K562 (cell line): ENCODE results near the gene PHTF2. TPM values are rescaled to one million over a fixed set of nuclear protein-coding genes. Genes with fewer than 3 reads are reported as not detected.

ENCODE experiments used
- ATAC-seq: fragments of 200-7000 bp; cut with Tn5 transposase; 3 replicates; pipeline ENCODE4 v1.9.1; 2020; ENCODE audit warnings: moderate library complexity
- BruUV-seq: library from RNA; stranded (reverse); fragments of 400-500 nt; replicated peaks from 2 replicates; lab custom pipeline; 2021; lab: Mats Ljungman, UMichigan
- CTCF ChIA-PET: fragments of 300-600 bp; formaldehyde crosslinking; extraction: SDS; loops from one replicate; lab custom pipeline; 2021; ENCODE audit warnings: low intra/inter-chr PET ratio; lab: Yijun Ruan, JAX
- POLR2A ChIA-PET: fragments of 300-600, 350-650 bp; sonication (Branson Sonifier 250); formaldehyde crosslinking; extraction: SDS; loops from one replicate; lab custom pipeline; 2021; ENCODE audit warnings: antibody characterized with exemption, inconsistent platforms; lab: Yijun Ruan, JAX
- DNase-seq, 4 experiments: peaks; one replicate each; pipeline versions ENCODE4 v3.0.0 to v3.0.0-alpha.2; 2011 to 2018; ENCODE audit warnings: low spot score in 3 of 4, mixed read lengths in 3 of 4; ENCODE audit errors: extremely low read depth in 1 of 4
- FAIRE-seq: peaks from 2 replicates; lab custom pipeline; 2011; peaks lifted over from hg19 to GRCh38; lab: Jason Lieb, UNC
- H2AFZ ChIP-seq: 2 replicates; pipeline ENCODE4 v1.6.0; 2011; ENCODE audit warnings: low read depth, low read length, control low read depth, inconsistent platforms
- H3K27ac ChIP-seq: fragments of 200-600 bp; 3 replicates; pipeline ENCODE4 v1.8.0; 2011; ENCODE audit warnings: low read depth, mild to moderate bottlenecking, control low read depth, inconsistent platforms, low read length, moderate library complexity, mixed read lengths; ENCODE audit errors: extremely low read depth
- H3K27me3 ChIP-seq, 2 experiments: fragments of 300-600 bp in 1 of 2; 2 replicates in 1 of 2; 3 replicates in 1 of 2; pipeline versions ENCODE4 v1.6.0 to v1.8.0; 2011; ENCODE audit warnings: inconsistent platforms in 2 of 2, low read length in 2 of 2, mild to moderate bottlenecking in 1 of 2, mixed read lengths in 1 of 2, moderate library complexity in 1 of 2; ENCODE audit not compliant: control insufficient read depth in 2 of 2, insufficient read depth in 2 of 2
- H3K36me3 ChIP-seq: fragments of 300-600 bp; 3 replicates; pipeline ENCODE4 v1.8.0; 2011; ENCODE audit warnings: mild to moderate bottlenecking, low read length, inconsistent platforms; ENCODE audit not compliant: control insufficient read depth, insufficient read depth
- H3K4me1 ChIP-seq, 2 experiments: fragments of 200-600 bp in 1 of 2; replicated peaks in 1 of 2; 2 replicates in 1 of 2; 3 replicates in 1 of 2; pipeline versions ENCODE4 v1.5.1 to v1.8.0; 2011; ENCODE audit warnings: inconsistent platforms in 2 of 2, low read length in 2 of 2, mild to moderate bottlenecking in 1 of 2, mixed read lengths in 1 of 2, moderate library complexity in 1 of 2; ENCODE audit not compliant: control insufficient read depth in 2 of 2, insufficient read depth in 2 of 2
- H3K4me2 ChIP-seq: 2 replicates; pipeline ENCODE4 v1.6.1; 2011; ENCODE audit warnings: low read length, control low read depth, inconsistent platforms, mixed read lengths; ENCODE audit not compliant: insufficient read depth
- H3K4me3 ChIP-seq: fragments of 200-600 bp; sonication (generic), shearing (Covaris generic); 2 replicates; pipeline ENCODE4 v1.5.1; 2016; ENCODE audit warnings: control low read depth, inconsistent platforms
- H3K79me2 ChIP-seq: fragments of 200-600 bp; 3 replicates; pipeline ENCODE4 v1.8.0; 2011; ENCODE audit warnings: low read length, inconsistent platforms; ENCODE audit not compliant: control insufficient read depth, insufficient read depth
- H3K9ac ChIP-seq, 2 experiments: 2 replicates each; pipeline versions ENCODE4 v1.6.0 to v1.6.1; 2011; ENCODE audit warnings: low read depth in 2 of 2, low read length in 2 of 2, control low read depth in 1 of 2, inconsistent platforms in 1 of 2, mild to moderate bottlenecking in 1 of 2, mixed read lengths in 1 of 2; ENCODE audit not compliant: insufficient read depth in 1 of 2
- H3K9me1 ChIP-seq: one replicate; pipeline ENCODE4 v1.6.0; 2011; ENCODE audit warnings: inconsistent platforms, mild to moderate bottlenecking, low read length, moderate library complexity; ENCODE audit not compliant: control insufficient read depth, insufficient read depth
- H3K9me3 ChIP-seq: replicated peaks from 2 replicates; pipeline ENCODE4 v1.5.1; 2011; ENCODE audit warnings: low read depth, low read length, inconsistent platforms; ENCODE audit not compliant: control insufficient read depth, insufficient read depth
- H4K20me1 ChIP-seq: replicated peaks from 2 replicates; pipeline ENCODE4 v1.6.1; 2011; ENCODE audit warnings: low read length, inconsistent platforms, mixed read lengths; ENCODE audit not compliant: control insufficient read depth, insufficient read depth
- BHLHE40 ChIP-seq: IDR thresholded peaks from 2 replicates; pipeline ENCODE4 v1.6.1; 2011; ENCODE audit warnings: low read length, improper control_type of control experiment
- C11orf30 ChIP-seq: fragments of 450-650 bp; IDR thresholded peaks from 2 replicates; pipeline ENCODE4 v1.6.1; 2016; ENCODE audit warnings: low read depth, mild to moderate bottlenecking
- GATAD2B ChIP-seq: fragments of 450-650 bp; IDR thresholded peaks from 2 replicates; pipeline ENCODE4 v1.6.1; 2017; ENCODE audit warnings: mild to moderate bottlenecking, borderline replicate concordance
- HMG20A ChIP-seq: fragments of 450-650 bp; formaldehyde crosslinking; conservative IDR thresholded peaks from 2 replicates; pipeline ENCODE4 v1.4.0; 2020; ENCODE audit warnings: mild to moderate bottlenecking, mixed read lengths
- KDM1A ChIP-seq, 2 experiments: fragments of 450-650 bp; IDR thresholded peaks; 2 replicates each; pipeline ENCODE4 v1.6.1; 2016; ENCODE audit warnings: mild to moderate bottlenecking in 2 of 2
- L3MBTL2 ChIP-seq: fragments of 450-650 bp; IDR thresholded peaks from 2 replicates; pipeline ENCODE4 v1.6.1; 2016; ENCODE audit warnings: mild to moderate bottlenecking, moderate library complexity
- MAFF ChIP-seq: IDR thresholded peaks from 2 replicates; pipeline ENCODE4 v1.6.1; 2012; ENCODE audit warnings: low read length, improper control_type of control experiment
- MCM2 ChIP-seq: fragments of 450-650 bp; IDR thresholded peaks from 2 replicates; pipeline ENCODE4 v1.6.1; 2017; ENCODE audit warnings: low read depth, mild to moderate bottlenecking
- MEIS2 ChIP-seq: fragments of 450-650 bp; IDR thresholded peaks from 2 replicates; pipeline ENCODE4 v1.6.1; 2014; ENCODE audit warnings: mild to moderate bottlenecking; ENCODE audit not compliant: partially characterized antibody
- RAD51 ChIP-seq: fragments of 450-650 bp; IDR thresholded peaks from 2 replicates; pipeline ENCODE4 v1.7.1; 2016; ENCODE audit warnings: low read depth, mild to moderate bottlenecking, borderline replicate concordance
- SMARCA5 ChIP-seq: fragments of 450-650 bp; IDR thresholded peaks from 2 replicates; pipeline ENCODE4 v1.6.1; 2016
- SOX6 ChIP-seq: fragments of 450-650 bp; IDR thresholded peaks from 2 replicates; pipeline ENCODE4 v1.6.1; 2014; ENCODE audit warnings: mild to moderate bottlenecking
- WHSC1 ChIP-seq: IDR thresholded peaks from one replicate; pipeline ENCODE4 v1.6.1; 2012; ENCODE audit warnings: low read length, control low read depth, inconsistent platforms
- ZNF324 ChIP-seq: fragments of 250-450 bp; sonication (Bioruptor Pico); IDR thresholded peaks from 2 replicates; pipeline ENCODE4 v1.4.0; 2020; ENCODE audit warnings: mild to moderate bottlenecking
- ZNF780A ChIP-seq: fragments of 250-450 bp; sonication (Bioruptor Pico); IDR thresholded peaks from 2 replicates; pipeline ENCODE4 v1.5.0; 2021; ENCODE audit warnings: mild to moderate bottlenecking
- WGBS: fragments of 100-300 bp; shearing (Covaris generic); methylation state at CpG from one replicate; pipeline ENCODE4 v1.1.6; 2016; ENCODE audit warnings: low coverage, mixed read lengths; ENCODE audit not compliant: insufficient coverage; ENCODE audit errors: missing lambda C conversion rate; 5-methylcytosine and 5-hydroxymethylcytosine counted together
- in situ Hi-C: fragments of 300-500 bp; cut with MboI; formaldehyde crosslinking; loops from 4 replicates; pipeline ENCODE4 v1.15.0; 2018; ENCODE audit warnings: inconsistent platforms, mixed read lengths
- intact Hi-C: fragments of 100-400 bp; cut with micrococcal nuclease; formaldehyde crosslinking; loops from 2 replicates; pipeline ENCODE4 v1.14.2; 2022
- polyA plus RNA-seq, 8 experiments: library from polyadenylated mRNA; depleted of rRNA in 4 of 8; stranded (reverse) in 5 of 8; unstranded in 3 of 8; fragments of >200 nt; fragmentation: Nextera tagmentation in 2 of 8; fragmentation: Illumina TruSeq in 1 of 8; extraction: Ambion mirVana in 2 of 8; extraction: Trizol in 1 of 8; gene quantifications; 2 replicates each; pipeline versions ENCODE4 v1.2.1 to v1.2.3, GENCODE V29; 2011 to 2014; ENCODE audit warnings: inconsistent platforms in 1 of 8, missing spikeins in 1 of 8
- total RNA-seq, 7 experiments: library from RNA; depleted of rRNA in 6 of 7; stranded (reverse); fragments of >200 nt in 6 of 7; fragmentation: Illumina TruSeq in 2 of 7; extraction: Trizol in 2 of 7; gene quantifications; 2 replicates each; pipeline versions ENCODE4 v1.2.1 to v1.2.3, GENCODE V29; 2011 to 2021; ENCODE audit warnings: low replicate concordance in 1 of 7
- TF ChIP-seq, protein P1 (sequence below): fragments of 450-650 bp; IDR thresholded peaks from 2 replicates; pipeline ENCODE4 v1.6.1; 2017; ENCODE audit warnings: antibody characterized with exemption
- TF ChIP-seq, protein P2 (sequence below): sonication (generic); formaldehyde crosslinking; IDR thresholded peaks from 2 replicates; pipeline ENCODE4 v1.8.1; 2023; ENCODE audit warnings: mild to moderate bottlenecking, missing genetic modification reagents
- TF ChIP-seq, protein P3 (sequence below): sonication (generic); formaldehyde crosslinking; IDR thresholded peaks from 2 replicates; pipeline ENCODE4 v1.8.1; 2023; ENCODE audit warnings: mild to moderate bottlenecking, missing genetic modification reagents

Gene PHTF2
- total and polyA plus RNA-seq, 9 of the 15 experiments (the other 6 are each of a cell fraction or from before 2014, with no cell fraction given) = 17.9 to 43.6 (median 25.4) TPM

DNA sequence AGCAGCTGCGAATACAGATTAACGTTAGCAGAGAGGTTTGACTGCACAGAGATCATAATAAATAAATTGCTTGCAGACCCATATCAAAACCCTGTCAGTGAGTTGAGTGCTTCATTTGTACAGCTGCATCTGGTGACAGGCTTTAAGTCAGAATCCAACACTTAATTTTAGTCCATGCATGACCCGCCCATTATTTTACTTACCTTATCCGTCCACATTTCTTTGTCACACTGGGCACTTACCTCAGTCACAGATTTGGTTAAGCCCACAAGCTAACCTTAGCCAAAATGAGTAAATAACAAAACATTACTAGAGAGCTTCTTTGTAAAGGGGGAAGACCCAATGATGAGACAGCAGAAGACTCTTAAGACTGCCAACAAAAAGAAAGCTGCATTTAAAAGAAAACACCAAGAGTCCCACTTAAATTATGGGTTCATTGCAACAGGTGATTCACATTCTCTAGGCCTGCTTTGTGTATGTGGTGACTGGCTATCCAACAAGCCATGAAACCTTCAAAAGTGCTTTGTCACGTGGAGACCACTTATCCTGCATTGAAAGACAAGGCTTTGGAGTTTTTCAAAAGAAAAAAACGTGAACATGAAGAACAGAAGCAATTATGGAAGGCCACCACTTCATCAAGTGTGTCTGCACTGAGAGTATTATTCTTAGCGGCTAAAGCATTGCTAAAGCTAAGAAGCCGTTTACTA lies 32.2 kb downstream of the PHTF2 start:
- peak overlapping the region in 1 of 2 experiments; percentile 24; a peak in 1 of 4 replicates for H3K9ac ChIP-seq
- 0 out of 2 replicates have a peak overlapping the region, but pooled peaks have one; percentile 15 for H2AFZ ChIP-seq
- FAIRE-seq (no peak), DNase-seq (peak in 1 of 4 experiments; percentile 62), ATAC-seq (peak; percentile 55)
- H3K36me3 ChIP-seq = peaks cover 6% of the 10 kb centered on the region; the same call in 2 of the 3 replicates
- H3K27me3 ChIP-seq = no peaks in the 10 kb centered on the region
- H3K4me2 ChIP-seq = peak overlapping the region; percentile 72; the same call in 1 of the 2 replicates
- peaks cover 13% of the 10 kb centered on the region for H4K20me1 ChIP-seq
- no TSS peak for BruUV-seq
- CTCF ChIA-PET = no interaction called here
- H3K4me3 ChIP-seq = no peak overlapping the region
- no peaks in the 10 kb centered on the region for H3K9me3 ChIP-seq
- no peaks in the 10 kb centered on the region for H3K9me1 ChIP-seq
- POLR2A ChIA-PET = interaction anchor here (0.7 to 1.7 kb wide), 4 partner anchors 8 to 127 kb away, joined by 4 to 5 read pairs (median 4); partner anchors contain the start of gene PHTF2
- 25% methylated on average over 8 of the region's 8 CpGs for WGBS
- peak overlapping the region; percentile 58; the same call in 2 of the 3 replicates for H3K27ac ChIP-seq
- in situ Hi-C loops = no loop called here
- peaks cover 4 to 51% of the 10 kb centered on the region in 2 experiments; a peak in 4 of 5 replicates for H3K4me1 ChIP-seq
- intact Hi-C loops = loop anchor here (5.0 kb wide), 1 partner anchor 71 kb away; no protein-coding TSS in a partner anchor
- peaks cover 90% of the 10 kb centered on the region for H3K79me2 ChIP-seq
- TF ChIP-seq ZNF324 (no peak), MAFF (0 out of 2 replicates have a peak, but pooled peaks have one; percentile 15), MCM2 (no peak), MEIS2 (peak; percentile 16), ZNF780A (CRISPR knock-in tag) (no peak), C11orf30 (peak; percentile 46), HMG20A (no peak), SMARCA5 (no peak), BHLHE40 (peak; percentile 10; the same call in 1 of the 2 replicates), SOX6 (peak; percentile 35; the same call in 1 of the 2 replicates), KDM1A (IDR thresholded peaks at IDR 0.05) (0 out of 4 replicates have a peak, but pooled peaks of 1 of the 2 experiments have one; percentile 9), RAD51 (peak; percentile 60), GATAD2B (peak; percentile 24; the same call in 1 of the 2 replicates), WHSC1 (no peak), L3MBTL2 (peak; percentile 53; the same call in 1 of the 2 replicates)
- TF ChIP-seq, protein P1, sequence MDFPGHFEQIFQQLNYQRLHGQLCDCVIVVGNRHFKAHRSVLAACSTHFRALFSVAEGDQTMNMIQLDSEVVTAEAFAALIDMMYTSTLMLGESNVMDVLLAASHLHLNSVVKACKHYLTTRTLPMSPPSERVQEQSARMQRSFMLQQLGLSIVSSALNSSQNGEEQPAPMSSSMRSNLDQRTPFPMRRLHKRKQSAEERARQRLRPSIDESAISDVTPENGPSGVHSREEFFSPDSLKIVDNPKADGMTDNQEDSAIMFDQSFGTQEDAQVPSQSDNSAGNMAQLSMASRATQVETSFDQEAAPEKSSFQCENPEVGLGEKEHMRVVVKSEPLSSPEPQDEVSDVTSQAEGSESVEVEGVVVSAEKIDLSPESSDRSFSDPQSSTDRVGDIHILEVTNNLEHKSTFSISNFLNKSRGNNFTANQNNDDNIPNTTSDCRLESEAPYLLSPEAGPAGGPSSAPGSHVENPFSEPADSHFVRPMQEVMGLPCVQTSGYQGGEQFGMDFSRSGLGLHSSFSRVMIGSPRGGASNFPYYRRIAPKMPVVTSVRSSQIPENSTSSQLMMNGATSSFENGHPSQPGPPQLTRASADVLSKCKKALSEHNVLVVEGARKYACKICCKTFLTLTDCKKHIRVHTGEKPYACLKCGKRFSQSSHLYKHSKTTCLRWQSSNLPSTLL = no peak
- TF ChIP-seq, protein P2, sequence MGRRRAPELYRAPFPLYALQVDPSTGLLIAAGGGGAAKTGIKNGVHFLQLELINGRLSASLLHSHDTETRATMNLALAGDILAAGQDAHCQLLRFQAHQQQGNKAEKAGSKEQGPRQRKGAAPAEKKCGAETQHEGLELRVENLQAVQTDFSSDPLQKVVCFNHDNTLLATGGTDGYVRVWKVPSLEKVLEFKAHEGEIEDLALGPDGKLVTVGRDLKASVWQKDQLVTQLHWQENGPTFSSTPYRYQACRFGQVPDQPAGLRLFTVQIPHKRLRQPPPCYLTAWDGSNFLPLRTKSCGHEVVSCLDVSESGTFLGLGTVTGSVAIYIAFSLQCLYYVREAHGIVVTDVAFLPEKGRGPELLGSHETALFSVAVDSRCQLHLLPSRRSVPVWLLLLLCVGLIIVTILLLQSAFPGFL (CRISPR knock-in tag) = 0 out of 2 replicates have a peak, but pooled peaks have one; percentile 68
- TF ChIP-seq, protein P3, sequence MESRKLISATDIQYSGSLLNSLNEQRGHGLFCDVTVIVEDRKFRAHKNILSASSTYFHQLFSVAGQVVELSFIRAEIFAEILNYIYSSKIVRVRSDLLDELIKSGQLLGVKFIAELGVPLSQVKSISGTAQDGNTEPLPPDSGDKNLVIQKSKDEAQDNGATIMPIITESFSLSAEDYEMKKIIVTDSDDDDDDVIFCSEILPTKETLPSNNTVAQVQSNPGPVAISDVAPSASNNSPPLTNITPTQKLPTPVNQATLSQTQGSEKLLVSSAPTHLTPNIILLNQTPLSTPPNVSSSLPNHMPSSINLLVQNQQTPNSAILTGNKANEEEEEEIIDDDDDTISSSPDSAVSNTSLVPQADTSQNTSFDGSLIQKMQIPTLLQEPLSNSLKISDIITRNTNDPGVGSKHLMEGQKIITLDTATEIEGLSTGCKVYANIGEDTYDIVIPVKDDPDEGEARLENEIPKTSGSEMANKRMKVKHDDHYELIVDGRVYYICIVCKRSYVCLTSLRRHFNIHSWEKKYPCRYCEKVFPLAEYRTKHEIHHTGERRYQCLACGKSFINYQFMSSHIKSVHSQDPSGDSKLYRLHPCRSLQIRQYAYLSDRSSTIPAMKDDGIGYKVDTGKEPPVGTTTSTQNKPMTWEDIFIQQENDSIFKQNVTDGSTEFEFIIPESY (CRISPR knock-in tag) = 0 out of 2 replicates have a peak, but pooled peaks have one; percentile 51
